Parathyroid adenoma (tissue), 2 donors: Measurements from ENCODE around the gene CDH8.

Experiments used
- H2AFZ ChIP-seq: fragments of 300-600 bp; sonication (generic); one replicate; pipeline ENCODE4 v1.7.0; 2017; ENCODE audit warnings: antibody characterized with exemption, mild to moderate bottlenecking
- H3K27ac ChIP-seq: fragments of 300-600 bp; sonication (generic); one replicate; pipeline ENCODE4 v1.7.0; 2017
- H3K27me3 ChIP-seq: fragments of 300-600 bp; sonication (generic); one replicate; pipeline ENCODE4 v1.7.0; 2017; ENCODE audit warnings: low read length; ENCODE audit not compliant: control insufficient read depth, insufficient read depth
- H3K36me3 ChIP-seq: fragments of 300-600 bp; sonication (generic); one replicate; pipeline ENCODE4 v1.7.0; 2017; ENCODE audit warnings: low read length; ENCODE audit not compliant: control insufficient read depth, insufficient read depth
- H3K4me1 ChIP-seq: fragments of 300-600 bp; sonication (generic); one replicate; pipeline ENCODE4 v1.7.0; 2017; ENCODE audit warnings: control low read depth
- H3K4me2 ChIP-seq: fragments of 300-600 bp; sonication (generic); one replicate; pipeline ENCODE4 v1.7.0; 2017; ENCODE audit warnings: low read length
- H3K4me3 ChIP-seq: fragments of 300-600 bp; sonication (generic); one replicate; pipeline ENCODE4 v1.7.0; 2017; ENCODE audit warnings: low read depth, low read length
- H3K79me2 ChIP-seq: fragments of 300-600 bp; sonication (generic); one replicate; pipeline ENCODE4 v1.7.0; 2017; ENCODE audit warnings: control low read depth
- H3K9ac ChIP-seq: fragments of 300-600 bp; sonication (generic); one replicate; pipeline ENCODE4 v1.7.0; 2017; ENCODE audit warnings: mild to moderate bottlenecking
- H3K9me3 ChIP-seq: fragments of 300-600 bp; sonication (generic); one replicate; pipeline ENCODE4 v1.7.0; 2017; ENCODE audit warnings: low read length; ENCODE audit not compliant: control insufficient read depth
- TF ChIP-seq, protein P1 (sequence below): fragments of 300-600 bp; sonication (generic); IDR thresholded peaks from one replicate; pipeline ENCODE4 v1.7.0; 2017; ENCODE audit warnings: antibody characterized with exemption, mild to moderate bottlenecking
- donor health status: primary hyperparathyroidism.

Gene CDH8

DNA sequence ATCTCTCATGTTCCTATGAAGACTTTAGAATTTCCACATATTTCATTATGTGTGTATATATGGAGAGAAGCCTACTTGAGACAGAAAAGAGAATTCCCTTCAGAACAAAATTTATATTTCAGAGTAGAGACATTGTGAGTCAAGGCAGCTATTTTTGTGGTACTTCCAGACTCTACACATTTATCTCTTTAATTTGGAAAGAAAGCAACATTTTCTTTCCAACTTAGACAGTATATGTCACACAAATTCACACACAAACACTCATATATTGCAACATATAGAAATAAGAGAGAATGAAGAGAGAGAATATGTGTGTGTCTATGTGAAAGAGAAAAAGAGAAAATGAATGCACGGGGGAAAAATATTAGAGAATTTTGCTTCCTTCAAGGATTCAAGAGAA is 158.8 kb downstream of the CDH8 start:
- Histone ChIP-seq H3K27me3 (no peaks in the 10 kb centered on the region), H3K79me2 (no peaks in the 10 kb centered on the region), H2AFZ (no peak overlapping the region), H3K4me1 (no peaks in the 10 kb centered on the region), H3K4me2 (no peak overlapping the region), H3K27ac (no peak overlapping the region), H3K9me3 (no peaks in the 10 kb centered on the region), H3K9ac (no peak overlapping the region), H3K4me3 (no peak overlapping the region), H3K36me3 (no peaks in the 10 kb centered on the region)
- TF ChIP-seq, protein P1, sequence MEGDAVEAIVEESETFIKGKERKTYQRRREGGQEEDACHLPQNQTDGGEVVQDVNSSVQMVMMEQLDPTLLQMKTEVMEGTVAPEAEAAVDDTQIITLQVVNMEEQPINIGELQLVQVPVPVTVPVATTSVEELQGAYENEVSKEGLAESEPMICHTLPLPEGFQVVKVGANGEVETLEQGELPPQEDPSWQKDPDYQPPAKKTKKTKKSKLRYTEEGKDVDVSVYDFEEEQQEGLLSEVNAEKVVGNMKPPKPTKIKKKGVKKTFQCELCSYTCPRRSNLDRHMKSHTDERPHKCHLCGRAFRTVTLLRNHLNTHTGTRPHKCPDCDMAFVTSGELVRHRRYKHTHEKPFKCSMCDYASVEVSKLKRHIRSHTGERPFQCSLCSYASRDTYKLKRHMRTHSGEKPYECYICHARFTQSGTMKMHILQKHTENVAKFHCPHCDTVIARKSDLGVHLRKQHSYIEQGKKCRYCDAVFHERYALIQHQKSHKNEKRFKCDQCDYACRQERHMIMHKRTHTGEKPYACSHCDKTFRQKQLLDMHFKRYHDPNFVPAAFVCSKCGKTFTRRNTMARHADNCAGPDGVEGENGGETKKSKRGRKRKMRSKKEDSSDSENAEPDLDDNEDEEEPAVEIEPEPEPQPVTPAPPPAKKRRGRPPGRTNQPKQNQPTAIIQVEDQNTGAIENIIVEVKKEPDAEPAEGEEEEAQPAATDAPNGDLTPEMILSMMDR, result no peak

DNA sequence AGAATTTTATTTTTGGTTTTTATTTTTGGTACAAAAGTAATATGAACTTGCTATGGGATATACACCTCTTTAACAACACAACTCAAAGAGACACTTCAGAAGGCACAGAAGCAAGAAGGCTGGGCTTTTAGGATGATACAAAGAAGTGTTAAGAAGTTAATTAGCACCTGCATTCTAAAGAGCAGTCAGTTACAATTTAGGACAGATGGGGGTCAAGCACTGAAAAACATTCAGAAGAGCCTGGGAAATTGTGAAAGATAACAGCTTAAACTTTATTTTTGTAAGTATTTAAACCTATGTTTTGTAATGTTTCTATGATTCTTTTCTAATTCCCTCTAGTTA is 163.5 kb downstream of the CDH8 start:
- H3K27ac ChIP-seq, result no peak overlapping the region
- no peak overlapping the region for H3K4me3 ChIP-seq
- no peaks in the 10 kb centered on the region for H3K79me2 ChIP-seq
- TF ChIP-seq, protein P1, result no peak
- H3K9ac ChIP-seq, result no peak overlapping the region
- H2AFZ ChIP-seq, result no peak overlapping the region
- no peaks in the 10 kb centered on the region for H3K9me3 ChIP-seq
- H3K36me3 ChIP-seq, result no peaks in the 10 kb centered on the region
- H3K4me2 ChIP-seq, result no peak overlapping the region
- no peaks in the 10 kb centered on the region for H3K27me3 ChIP-seq
- H3K4me1 ChIP-seq, result no peaks in the 10 kb centered on the region

GRCh38 chr16:61871837-61872777 is 164.1 kb downstream of the CDH8 start:
- H3K4me3 ChIP-seq, result no peak overlapping the region
- no peak overlapping the region for H3K9ac ChIP-seq
- no peaks in the 10 kb centered on the region for H3K79me2 ChIP-seq
- no peaks in the 10 kb centered on the region for H3K27me3 ChIP-seq
- H3K9me3 ChIP-seq, result no peaks in the 10 kb centered on the region
- H2AFZ ChIP-seq, result no peak overlapping the region
- H3K4me2 ChIP-seq, result no peak overlapping the region
- no peak overlapping the region for H3K27ac ChIP-seq
- TF ChIP-seq, protein P1, result no peak
- H3K4me1 ChIP-seq, result no peaks in the 10 kb centered on the region
- H3K36me3 ChIP-seq, result no peaks in the 10 kb centered on the region

- Histone ChIP-seq H3K36me3 (no peaks in the 10 kb centered on the region), H3K9ac (no peak overlapping the region), H3K4me2 (no peak overlapping the region), H2AFZ (no peak overlapping the region), H3K4me1 (no peaks in the 10 kb centered on the region), H3K27ac (no peak overlapping the region), H3K4me3 (no peak overlapping the region), H3K27me3 (no peaks in the 10 kb centered on the region), H3K9me3 (no peaks in the 10 kb centered on the region), H3K79me2 (no peaks in the 10 kb centered on the region)
- TF ChIP-seq, protein P1, result no peak
These were observed 173.8 kb downstream of the CDH8 start for GRCh38 chr16:61862221-61863155.
